GM18870 (cell line): ENCODE results near the gene CDK19.
"Not testable (repeated sequence)": the region's sequence is repeated elsewhere in the genome, so short reads cannot be mapped to it uniquely, and the experiment has no call there.

Experiments
- ATAC-seq: cut with Tn5 transposase; IDR thresholded peaks from one replicate; pipeline ENCODE4 v1.9.1; 2021; ENCODE audit warnings: moderate library complexity; ENCODE audit not compliant: unreplicated experiment

Gene CDK19

DNA sequence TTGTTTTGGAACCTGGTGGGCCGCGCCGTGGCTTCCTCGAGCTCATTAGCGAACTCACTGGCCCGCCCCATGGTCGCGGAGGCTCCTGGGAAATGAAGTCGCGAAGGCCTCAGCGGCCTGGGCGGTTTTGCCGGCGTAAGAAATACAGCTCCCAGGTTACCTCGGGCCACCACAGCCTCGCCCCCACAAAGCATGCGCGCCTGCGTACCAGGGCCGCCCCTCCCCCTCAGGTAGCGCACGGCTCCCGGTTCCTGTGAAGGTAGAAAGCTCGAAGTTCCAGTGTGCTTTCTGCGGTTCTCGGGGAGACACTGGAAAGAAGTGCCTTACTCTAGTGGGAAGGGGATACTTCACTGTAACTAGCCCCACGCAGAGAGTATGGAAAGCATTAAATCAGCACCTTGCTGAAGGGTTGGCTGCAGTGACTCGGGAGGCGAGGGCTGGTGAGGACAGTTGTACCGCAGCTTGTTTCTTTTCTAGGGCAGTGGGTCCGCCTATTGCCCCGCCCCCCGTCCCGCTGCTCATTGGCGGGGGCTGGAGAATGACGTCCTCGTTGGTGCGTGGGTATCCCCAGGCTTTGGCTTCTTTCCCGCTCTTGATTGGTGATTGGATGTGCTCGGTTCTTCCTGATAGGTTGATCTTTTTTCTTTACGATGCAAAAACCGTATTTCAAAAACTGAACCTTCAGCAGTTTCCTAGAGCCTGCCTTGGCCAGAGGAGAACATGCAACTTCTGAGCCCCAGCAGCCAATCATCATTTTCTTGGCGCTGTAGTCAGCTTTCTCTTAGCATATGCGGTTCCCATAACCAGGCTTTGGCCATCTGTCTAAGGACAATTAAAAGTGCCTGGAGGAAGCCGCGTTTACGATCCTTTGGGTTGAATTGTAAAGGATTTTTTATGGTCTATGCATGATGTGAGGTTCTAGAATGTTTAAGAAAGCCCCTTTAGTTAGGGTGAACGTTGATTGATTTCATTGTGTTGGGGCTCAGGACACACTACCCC is at the start of gene CDK19:
CDK19 (minus strand) TSS at position 59 of the 999 bp plus-strand sequence. CDS start 333 bp downstream, outside the sequence.
- peak; percentile 73 for ATAC-seq

DNA sequence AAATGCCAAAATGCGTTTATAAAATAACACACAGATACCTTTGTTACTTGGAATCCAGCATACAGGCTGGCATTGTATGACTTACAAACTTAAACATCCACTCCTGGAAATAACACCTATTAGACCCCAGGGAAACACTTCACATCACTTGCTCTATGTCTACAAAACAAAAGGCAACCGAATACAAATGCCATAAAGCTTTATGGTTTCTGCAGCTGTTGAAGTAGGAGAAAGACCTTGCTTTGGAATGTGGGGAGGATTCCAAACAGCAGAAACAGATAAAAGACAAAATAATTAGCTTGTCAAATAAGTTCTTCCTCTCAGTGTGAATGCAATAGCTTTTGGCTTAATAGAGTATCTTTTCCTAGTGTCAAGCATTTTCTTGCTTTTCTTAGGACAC is 49.6 kb upstream of the CDK19 start:
- ATAC-seq = no peak

DNA sequence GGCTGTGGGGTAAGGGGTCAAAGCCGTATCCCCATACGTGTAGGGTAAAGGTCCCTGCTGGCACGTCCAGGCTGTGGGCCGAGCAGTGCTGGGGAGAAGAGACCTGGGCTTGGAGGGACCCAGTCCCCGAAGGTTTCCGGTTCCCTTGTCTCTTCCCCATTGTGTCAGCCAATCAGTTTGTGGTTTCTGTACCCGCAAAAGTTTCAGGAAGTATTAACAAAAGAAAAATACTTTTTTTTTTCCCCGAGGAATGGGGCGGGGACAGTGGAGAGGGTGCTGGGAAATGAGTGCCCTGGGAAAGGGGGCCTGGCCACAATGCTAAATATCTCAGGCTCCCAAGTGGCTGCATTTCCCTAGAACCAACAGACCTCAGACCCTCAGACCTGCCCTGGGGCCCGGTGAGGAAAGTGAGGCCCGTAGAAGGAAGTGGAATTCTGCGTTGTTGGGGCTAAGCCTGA is 44.1 kb upstream of the CDK19 start:
- ATAC-seq = no peak

DNA sequence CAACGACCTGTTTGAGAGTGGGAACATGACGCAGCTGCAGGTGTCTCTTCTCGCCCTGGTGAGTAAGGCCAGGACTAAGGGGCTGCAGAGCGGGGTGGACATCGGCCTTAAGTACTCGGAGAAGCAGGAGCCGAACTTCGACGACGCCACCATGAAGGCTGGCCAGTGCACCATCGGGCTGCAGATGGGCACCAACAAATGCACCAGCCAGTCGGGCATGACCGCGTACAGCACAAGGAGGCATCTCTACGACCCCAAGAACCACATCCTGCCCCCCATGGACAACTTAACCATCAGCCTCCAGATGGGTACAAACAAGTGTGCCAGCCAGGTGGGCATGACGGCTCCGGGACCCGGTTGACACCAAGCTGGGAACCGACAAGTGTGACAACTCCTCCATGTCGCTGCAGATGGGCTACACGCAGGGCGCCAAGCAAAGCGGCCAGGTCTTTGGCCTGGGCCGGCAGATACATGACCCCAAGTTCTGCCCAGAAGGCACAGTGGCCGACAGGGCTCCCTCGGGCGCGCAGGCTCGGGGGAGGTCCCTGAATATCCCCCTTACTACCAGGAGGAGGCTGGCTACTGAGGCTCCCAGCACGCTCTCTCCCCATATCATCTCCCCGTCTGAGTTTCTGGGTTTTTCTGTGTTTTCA is 43.4 kb upstream of the CDK19 start:
- no peak for ATAC-seq

DNA sequence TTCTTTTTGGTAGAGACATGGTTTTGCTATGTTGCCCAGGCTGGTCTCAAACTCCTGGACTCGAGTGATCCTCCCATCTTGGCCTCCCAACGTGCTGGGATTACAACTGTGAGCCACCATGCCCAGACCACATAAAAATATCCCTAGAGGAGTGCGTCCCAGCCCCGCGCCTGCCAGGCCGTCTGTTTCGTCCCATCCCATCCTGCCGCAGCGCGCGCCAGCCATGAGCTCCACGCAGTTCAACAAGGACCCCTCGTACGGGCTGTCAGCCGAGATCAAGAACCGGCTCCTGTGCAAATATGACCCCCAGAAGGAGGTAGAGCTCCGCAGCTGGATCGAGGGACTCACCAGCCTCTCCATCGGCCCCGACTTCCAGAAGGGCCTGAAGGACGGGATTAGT is 42.7 kb upstream of the CDK19 start:
- ATAC-seq = no peak

DNA sequence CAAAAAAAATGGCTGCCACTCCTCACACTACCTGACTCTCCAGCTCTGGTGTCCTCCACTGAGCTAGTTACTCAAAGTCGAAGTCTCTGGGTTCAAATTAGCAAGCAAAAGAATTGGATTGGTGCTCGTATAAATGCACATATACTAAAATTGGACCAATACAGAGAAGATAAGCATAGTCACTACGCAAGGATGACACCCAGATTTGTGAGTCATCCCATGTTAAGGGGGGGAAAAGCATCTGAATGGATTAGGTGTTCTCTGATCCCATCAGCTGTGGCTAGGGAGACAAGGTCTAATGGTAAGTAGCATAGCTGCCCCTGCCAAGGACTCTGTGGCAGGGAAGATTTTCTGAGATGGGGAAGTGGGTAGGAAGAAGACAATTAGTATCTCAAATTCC is 41.0 kb upstream of the CDK19 start:
- ATAC-seq = no peak

DNA sequence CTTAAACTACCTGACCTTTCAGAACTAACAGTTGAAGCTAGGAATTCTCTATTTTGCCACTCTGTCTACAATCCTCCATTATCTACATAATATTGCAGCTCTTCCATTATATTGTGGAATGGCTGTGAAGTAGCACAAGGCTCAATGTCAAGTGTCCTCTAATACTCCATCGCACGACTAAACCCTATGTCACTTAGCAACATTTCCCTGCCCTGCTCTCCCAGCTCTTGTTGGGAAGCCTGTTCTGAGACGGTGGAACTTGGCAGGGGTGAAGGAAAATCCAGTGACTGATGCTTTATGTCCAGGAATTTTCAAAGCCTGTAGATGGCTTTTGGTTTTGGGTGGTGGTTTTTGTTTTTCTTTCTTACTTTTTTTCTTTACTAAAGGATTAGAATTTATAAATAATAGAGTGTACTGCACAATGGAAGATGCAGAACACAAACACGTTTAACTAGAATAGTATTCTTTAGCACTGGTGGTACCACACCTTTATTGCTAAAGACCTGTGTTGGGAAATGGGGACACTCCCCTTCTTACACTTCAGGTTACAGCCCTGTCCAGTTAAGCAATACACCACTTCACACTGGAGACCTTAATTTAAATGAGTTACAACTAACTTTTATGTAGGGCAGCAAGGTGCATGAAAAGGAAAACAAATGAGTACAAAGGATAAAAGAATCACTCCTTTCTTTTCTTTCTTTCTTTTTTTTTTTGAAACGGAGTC is 38.6 kb upstream of the CDK19 start:
- ATAC-seq = no peak

DNA sequence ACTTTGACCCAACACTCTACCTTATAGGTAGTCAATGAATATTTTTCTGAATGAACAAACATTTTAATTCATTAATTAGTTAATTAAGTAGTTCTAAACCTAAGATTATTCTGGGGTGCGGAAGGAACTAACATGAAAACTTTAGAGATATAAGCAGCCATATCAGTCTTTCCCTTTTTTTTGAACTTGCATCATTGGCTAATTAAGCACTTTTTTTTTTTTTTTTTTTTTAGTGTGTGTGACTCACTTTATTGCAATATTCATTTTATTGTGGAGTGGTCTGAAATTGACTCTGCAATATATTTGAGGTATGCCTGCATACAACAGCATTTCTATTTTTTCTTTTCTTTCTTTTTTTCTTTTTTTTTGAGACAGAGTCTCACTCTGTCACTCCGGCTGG is 37.5 kb upstream of the CDK19 start:
- no peak for ATAC-seq

DNA sequence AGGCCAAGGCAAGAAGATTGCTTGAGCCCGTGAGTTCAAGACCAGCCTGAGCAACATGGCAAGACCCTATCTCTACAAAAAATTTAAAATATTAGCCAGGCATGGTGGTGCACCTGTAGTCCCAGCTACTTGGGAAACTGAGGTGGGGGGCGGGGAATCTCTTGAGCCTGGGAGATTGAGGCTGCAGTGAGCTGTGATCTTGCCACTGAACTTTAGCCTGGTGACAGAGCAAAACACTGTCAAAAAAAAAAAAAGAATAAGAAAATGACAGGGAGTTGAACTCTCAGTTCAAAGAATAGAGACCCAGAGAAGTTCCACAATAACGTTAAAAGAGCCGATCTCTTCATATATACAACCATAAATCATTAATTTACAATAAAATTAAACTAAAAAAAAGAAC is 34.5 kb upstream of the CDK19 start:
- ATAC-seq = no peak

DNA sequence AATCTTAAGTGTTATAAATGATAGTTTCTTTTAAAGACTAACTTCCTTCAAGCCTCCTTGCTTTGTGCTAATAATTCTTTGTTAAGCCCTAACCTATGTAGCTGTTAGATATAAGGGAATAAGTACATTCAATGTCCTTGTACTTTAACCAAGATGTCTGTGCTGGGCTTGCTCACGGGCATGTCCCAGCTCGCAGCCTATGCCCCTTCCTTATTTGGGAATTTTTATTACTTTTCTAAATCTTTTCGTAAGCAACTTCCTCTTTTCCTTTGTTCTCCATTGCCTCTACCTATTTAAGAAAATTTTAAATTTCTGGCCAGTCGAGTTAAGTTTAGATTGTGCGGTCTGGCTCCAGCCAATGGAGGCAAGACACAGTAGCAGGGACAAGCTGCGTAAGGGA is 26.0 kb upstream of the CDK19 start:
- ATAC-seq = no peak

DNA sequence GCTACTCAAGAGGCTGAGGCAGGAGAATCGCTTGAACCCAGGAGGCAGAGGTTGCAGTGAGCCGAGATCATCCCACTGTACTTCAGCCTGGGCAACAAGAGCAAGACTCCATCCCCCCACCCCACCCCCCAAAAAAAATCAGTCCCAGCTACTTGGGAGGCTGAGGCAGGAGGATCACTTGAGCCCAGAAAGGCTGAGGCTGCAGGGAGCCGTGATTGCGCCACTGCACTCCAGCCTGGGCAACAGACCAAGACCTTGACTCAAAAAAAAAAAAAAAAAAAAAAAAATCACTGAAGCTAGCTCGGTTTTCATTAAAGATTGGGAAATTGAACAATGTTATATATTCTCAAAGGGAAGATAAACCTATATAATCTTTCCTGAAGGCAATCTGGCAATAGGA is 20.5 kb upstream of the CDK19 start:
- ATAC-seq = not testable (repeated sequence)

DNA sequence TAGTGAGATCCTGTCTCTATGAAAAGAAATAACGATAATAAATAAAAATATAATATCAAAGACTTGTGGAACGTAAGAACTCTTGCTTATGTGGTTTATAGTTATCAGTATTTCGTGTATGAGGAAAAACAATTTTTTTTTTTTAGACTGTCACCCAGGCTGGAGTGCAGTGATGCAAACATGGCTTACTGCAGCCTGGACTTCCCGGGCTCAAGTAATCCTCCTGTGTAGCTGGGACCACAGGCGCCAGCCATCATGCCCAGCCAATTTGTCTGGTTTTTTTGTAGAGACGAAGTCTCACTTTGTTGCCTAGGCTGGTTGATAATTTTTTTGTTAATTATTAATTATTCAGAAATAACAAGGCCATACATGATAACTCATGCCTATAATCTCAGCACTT is 18.6 kb upstream of the CDK19 start:
- ATAC-seq = no peak

DNA sequence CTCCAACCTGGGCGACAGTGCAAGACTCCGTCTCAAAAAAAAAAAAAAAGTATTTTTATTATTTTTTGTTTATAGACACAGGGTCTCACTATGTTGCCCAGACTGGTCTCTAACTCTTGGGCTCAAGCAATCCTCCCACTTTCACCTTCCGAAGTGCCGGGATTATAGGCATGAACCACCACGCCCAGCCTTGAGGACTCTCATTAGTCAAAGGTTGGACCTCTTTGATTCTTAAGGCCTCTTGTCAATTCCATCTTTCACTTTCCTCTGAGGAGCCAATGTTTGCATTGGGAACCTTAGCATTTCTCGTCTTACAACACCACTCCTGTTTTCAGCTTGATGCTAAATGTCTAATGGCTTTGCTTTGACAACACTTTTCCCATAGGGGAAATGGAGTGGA is 16.1 kb upstream of the CDK19 start:
- no peak for ATAC-seq

DNA sequence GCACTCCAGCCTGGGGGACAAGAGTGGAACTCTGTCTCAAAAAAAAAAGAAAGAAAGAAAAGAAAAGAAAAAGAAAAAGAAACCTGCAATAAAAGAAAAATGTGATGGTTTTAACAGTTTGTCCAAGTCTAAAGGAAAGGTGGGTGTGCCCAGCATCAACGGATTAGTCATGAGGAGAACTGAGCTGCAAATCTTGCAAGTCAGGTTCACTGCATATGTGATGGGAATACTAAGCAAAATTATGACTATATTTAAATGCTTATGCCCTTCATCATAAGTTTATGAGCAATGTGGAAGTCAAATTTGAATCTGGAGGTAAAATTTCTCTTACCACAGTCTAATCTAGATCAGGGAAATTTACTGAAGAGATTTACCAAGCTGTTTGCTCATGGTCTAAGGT is 13.1 kb upstream of the CDK19 start:
- no peak for ATAC-seq

DNA sequence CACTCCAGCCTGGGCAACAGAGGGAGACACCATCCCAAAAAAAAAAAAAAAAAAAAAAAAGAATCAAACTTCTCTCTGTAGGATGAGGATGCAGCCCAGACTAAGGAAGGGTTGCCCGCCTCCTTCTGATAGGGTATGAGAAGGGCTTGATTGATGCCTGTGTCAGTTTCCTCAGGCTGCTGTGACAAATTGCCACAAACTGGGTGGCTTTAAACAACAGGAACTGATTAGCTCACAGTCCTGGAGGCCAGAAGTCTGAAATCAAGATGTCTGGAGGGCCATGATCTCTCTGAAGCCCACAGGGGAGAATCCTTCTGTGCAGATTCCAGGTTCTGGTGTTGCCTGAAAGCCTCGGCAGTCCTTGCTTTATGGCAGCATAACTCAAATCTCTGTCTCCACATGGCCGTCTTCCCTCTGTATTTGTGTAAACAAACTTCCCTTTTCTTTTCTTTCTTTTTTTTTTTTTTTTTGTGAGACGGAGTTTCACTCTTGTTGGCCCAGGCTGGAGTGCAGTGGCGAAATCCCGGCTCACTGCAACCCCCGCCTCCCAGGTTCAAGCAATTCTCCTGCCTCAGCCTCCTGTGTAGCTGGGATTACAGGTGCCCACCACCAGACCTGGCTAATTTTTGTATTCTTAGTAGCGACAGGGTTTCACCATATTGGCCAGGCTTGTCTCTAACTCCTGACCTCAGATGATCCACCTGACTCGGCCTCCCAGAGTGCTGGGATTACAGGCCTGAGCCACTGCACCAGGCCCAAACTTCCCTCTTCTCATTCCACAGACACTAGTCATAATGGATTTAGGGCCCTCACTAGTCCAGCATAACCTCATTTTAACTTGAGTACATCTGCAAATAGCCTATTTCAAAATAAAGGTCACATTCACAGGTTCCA is 11.2 kb upstream of the CDK19 start:
- no peak for ATAC-seq

DNA sequence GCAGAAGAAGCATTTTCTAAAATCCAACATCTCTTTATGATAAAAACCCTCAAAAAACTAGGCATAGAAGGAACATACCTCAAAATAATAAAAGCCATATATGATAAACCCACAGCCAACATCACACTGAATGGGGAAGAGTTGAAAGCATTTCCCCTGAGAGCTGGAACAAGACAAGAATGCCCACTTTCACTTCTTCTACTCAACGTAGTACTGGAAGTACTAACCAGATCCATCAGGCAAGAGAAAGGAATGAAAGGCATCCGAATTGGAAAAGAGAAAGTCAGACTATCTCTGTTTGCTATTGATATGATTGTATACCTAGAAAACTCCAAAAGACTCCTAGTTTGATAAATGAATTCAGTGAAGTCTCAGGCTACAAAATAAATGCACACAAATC is 7.9 kb upstream of the CDK19 start:
- ATAC-seq = no peak

DNA sequence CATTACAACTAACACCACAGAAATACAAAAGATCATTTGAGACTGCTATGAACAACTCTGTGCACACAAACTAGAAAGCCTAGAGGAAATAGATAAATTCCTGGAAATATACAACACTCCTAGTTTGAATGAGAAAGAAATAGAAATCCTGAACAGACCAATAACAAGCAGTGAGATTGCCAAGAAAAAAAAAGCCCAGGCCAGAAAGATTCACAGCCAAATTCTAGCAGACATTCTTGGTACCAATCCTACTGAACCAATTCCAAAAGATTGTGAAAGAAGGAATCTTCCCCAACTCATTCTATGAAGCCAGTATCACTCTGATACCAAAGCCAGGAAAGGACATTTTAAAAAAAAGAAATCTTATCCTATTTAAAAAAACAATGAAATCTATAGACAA is 7.0 kb upstream of the CDK19 start:
- ATAC-seq = no peak

DNA sequence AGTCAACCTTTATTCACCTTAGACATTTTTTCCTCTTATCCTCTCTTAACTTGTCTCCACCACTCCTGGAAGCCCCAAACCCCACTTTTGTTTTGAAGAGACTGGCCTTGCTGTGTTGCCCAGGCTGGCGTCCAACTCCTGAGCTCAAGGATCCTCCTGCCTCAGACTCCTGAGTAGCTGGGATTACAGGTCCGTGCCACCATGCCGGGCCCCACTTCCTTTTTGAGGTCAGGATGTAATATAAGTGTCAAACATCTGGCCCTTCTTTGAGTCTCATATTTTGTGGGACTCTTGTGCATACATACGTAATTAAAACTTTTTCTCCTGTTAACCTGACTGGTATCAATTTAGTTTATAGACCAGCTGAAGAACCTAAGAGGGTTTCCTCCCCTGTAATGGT is 1.4 kb upstream of the CDK19 start:
- no peak for ATAC-seq

DNA sequence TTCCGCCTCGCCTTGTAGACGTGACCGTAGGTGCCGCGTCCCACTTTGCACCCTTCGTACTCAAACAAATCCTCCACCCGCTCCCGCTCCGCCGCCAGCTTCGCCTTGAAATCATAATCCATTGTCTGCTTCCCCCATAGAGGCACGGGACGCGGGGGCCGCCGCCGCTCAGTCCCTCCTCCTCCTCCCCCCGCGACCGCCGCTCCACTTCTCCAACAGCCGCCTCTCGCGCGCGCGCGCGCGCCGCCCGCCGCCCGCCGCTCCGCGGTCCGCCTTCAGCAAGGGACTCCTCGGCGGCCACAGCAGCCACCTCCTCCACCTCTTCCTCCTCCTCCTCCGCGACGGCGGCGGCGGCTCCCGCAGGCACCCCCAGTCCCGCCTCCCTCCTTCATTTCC is 256 bp downstream of the CDK19 start:
- ATAC-seq = no peak
